Posterior cingulate gyrus (tissue), 11 donors: ENCODE measurements around the gene LRRN4.
A peak's percentile ranks its signal among the peaks of the same experiment; 100 is the strongest.
"Not testable (repeated sequence)": the region's sequence is repeated elsewhere in the genome, so short reads cannot be mapped to it uniquely, and the experiment has no call there.

Experiments used
- DNase-seq, 10 donors: peaks; one replicate each; pipeline versions ENCODE4 v3.0.0 to v3.0.0-alpha.2; 2020 to 2021; ENCODE audit warnings: mixed read lengths in 3 of 10
- intact Hi-C: fragments of 100-400 bp; cut with DNase I; formaldehyde crosslinking; loops from one replicate; pipeline ENCODE4 v1.15.1; 2023

Gene LRRN4

GRCh38 chr20:6060213-6060612, 6.4 kb upstream of the LRRN4 start:
- intact Hi-C loops, result no loop called here
- no peak for DNase-seq

DNA sequence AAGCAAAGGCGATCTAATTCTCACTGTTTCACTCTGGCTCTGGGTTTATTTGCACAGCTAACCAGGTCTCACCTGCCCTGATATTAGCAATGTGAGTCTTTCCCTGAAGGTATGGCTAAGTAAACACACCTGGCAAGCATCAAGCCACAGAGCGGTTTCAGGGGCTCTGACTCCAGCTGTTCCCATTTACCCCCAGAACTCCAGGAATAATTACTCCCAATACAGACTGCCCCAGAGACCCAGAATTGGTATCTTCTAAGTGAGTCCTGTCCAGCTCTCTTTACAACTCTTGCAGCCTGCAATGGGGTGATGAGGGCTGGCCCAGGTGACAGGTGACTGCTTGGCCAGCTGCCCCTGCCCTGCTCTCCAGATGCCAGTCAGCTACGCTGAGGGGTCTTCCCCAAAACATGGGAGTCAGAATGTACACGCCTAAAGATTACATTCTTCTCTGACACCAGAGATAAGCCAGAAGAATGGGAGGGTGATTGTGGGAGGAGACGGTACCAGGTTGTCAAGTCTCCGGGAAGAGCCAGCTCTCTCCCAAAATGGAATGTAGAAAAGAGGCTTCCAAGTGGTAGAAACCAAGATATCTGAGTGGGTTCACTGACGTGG, 4.9 kb upstream of the LRRN4 start:
- no peak for DNase-seq
- intact Hi-C loops, result no loop called here

DNA sequence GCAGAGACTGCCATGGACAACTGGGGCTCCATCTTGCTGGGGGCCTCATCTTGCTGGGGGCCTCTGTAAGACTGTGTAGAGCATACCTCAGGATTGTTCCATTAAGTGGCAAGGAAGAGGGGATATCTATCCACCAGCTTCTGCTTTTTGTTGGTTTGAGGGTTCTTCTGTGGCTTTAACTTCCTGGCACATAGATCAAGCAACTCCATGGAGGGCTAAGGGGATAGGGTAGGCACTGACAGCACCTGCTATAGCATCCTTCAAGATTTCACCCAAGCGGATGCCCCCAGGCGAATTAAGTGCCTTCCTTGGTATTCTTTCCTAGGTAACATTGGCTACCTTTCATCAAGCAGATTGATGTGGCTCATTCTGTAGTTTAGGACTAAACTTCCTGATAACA, 3.8 kb upstream of the LRRN4 start:
- intact Hi-C loops, result no loop called here

GRCh38 chr20:6057139-6057538, 3.3 kb upstream of the LRRN4 start:
- DNase-seq, result no peak
- intact Hi-C loops, result no loop called here

More for the DNA sequence above, 3.8 kb upstream of the LRRN4 start:
- DNase-seq, result no peak

- no peak for DNase-seq
- intact Hi-C loops, result no loop called here
Measured at GRCh38 chr20:6055981-6056569, 2.2 kb upstream of the LRRN4 start.

GRCh38 chr20:6055161-6055783, 1.4 kb upstream of the LRRN4 start:
- intact Hi-C loops, result no loop called here
- DNase-seq, result no peak

DNA sequence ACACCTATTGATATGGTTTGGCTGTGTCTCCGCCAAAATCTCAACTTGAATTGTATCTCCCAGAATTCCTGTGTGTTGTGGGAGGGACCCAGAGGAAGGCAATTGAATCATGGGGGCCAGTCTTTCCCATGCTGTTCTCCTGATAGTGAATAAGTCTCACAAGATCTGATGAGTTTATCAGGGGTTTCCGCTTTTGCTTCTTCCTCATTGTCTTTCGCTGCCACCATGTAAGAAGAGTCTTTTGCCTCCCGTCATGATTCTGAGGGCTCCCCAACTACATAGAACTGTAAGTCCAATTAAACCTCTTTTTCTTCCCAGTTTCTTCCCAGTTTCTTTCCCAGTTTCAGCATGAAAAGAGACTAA, 810 bp upstream of the LRRN4 start:
- intact Hi-C loops, DNase-seq: not testable (repeated sequence)

GRCh38 chr20:6053064-6053775, 640 bp downstream of the LRRN4 start:
- intact Hi-C loops, result no loop called here
- DNase-seq, result no peak

DNA sequence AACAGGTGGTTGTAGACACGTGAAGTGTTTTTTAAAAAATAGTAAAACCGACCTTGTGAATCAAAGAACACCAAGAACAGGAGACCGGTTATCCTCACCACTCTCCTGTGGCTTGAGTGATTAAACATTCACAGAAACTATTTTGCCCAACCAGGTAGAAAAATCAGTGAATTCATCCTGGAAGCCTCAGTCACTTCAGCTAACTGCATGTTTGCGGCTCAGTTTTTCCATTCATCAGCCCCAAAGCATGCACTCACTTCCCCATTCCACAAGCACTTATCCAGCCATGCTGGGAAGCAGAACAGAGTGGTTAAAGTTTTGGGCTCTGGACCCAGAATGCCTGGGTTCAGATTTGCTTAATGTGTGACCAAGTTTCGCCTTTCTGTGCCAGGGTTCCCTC, 2.4 kb downstream of the LRRN4 start:
- intact Hi-C loops, result no loop called here
- no peak for DNase-seq

GRCh38 chr20:6048391-6048790, 5.5 kb downstream of the LRRN4 start:
- intact Hi-C loops, result no loop called here
- no peak for DNase-seq

DNA sequence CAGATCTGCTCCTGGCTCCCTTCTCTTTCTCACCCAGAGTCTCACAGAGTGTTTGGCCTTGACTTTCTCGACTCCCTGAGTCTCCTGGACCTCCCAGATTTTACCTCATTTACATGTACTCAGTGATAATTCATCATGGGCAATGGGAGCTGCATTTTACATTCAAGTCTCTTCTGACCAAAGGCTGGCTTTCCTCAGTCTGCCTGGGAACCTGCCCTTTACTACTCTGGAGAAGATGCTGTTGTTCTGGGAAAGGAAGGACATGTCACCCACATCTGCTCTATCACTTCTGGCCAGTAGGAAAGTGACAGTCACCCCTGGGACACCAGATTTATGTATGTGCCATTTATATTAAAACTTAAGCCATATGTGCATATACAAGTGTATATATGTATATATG, 7.4 kb downstream of the LRRN4 start:
- intact Hi-C loops, result no loop called here
- no peak for DNase-seq

DNA sequence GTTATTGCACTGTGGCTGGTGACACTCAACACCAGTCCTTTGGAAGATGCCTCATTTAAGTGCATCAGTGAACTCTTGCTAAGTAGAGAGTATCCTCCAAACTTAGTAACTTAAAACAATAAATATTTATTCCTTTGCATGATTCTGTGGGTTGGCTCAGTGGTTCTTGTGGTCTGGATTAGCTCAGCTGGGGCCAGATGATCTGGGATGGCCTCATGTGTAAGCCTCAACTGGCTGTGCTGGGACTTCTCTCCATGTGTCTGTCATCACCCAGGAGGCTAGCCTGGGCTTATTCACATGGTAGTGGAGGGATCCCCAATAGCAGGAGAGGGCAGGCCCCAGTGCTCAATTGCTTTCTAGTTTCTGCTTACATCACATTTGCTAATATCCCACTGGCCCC, 8.3 kb downstream of the LRRN4 start:
- intact Hi-C loops, result no loop called here
- DNase-seq, result no peak

DNA sequence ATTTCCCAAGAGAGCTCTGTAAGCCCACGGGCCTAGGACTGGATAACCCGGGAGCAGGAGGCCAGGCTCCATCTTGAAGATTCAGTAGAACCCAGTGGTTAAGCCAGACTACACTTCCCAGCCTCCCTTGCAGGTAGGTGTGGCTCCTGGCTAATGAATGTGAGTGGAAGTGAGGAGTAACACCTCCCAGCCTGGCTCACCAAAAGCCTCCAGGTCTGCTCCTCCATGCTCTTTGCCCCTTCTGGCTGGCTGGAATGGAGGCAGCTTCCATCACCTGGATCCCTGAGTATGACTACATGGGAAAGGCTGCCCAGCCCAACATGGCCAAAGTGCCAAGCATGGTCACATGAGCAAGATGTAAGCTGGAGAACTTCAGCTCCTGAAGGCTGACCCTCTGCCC, 9.7 kb downstream of the LRRN4 start:
- DNase-seq, result no peak

DNA sequence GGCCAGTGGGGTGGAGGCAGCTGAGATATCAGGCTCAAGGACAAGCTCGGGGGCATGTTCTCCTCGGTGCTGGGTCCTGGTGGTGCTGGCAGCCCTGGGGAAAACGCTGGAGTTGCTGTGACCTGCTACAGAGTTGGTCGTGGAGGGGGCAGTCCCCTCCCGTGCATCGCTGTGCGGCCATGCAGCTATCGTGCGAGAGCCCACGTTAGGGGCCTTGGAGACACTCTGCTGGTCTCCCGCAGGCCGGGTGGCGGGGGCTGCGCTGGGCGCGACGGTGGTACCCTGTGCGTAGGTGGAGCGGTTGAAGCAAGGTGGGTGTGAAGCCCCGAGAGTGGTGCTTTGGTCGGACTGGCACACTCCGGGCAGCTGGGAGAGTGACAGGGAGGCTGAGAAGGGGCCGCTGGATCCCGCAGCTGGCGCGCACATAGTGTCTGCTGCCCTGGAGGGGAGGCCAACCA, 12.0 kb downstream of the LRRN4 start:
- DNase-seq, result peak in 1 of 10 donors; percentile 80
- intact Hi-C loops, result no loop called here

More for the DNA sequence above, 9.7 kb downstream of the LRRN4 start:
- intact Hi-C loops, result no loop called here

DNA sequence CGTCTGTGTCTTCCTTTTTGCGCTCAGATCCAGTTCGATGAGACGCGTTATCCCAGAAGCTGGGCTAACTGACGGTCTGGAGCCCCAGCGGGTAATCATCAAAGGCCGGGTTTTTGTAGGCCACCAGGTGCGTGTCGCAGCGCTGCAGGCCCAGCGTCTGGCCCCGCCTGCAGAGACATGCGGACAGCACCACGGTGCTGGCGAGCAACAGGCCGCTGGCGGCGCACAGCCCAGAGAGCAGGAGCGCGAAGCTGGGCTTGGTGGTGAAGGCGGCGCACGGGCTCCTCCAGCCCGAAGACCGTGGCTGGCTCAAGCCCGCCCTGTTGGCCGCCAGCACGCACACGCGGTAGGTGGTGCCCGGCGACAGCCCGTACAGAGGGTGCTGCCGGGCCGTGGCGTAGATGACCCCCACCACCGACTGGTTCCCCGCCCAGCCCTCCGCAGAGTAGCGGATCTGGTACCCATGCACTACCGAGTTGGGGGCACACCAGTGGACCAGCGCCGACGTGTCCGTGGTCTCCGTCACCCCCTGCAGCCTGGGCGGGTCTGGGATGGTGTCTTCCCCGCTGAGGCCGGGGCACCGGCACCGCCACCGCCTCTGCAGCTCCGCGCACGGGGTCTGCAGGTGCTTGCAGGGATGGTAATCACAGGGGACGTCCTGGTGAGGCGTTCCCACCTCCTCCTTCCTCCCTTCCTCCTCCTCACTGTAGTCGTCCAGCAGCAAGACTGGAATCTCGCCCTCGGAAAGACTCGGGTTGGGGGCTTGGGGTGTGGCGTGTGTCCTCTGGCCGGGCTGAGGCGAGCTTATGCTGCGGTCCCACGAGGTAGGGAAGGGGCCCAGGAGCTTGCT, 12.7 kb downstream of the LRRN4 start:
- intact Hi-C loops, result no loop called here
- DNase-seq, result peak in 2 of 10 donors; percentile 80 to 84

- intact Hi-C loops, result no loop called here
Measured at GRCh38 chr20:6040540-6040939, 13.3 kb downstream of the LRRN4 start.

DNA sequence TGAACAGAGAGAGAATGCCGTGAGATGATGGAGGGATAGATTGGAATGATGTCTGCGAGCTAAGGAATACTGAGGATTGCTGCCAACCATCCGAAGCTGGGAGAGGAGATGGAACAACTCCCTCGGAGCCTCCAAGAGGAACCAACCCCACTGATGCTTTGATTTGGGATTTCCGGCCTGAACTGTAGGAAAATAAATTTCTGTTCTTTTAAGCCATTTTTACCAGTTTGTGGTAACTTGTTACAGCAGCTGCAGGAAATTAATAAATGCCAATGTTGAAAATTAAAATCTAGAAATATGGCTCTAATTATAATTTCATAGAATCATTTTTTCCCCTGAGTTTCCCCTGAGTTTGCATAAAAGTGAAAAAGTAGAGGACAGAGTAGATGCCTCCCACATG, 14.1 kb downstream of the LRRN4 start:
- no peak for DNase-seq
- intact Hi-C loops, result no loop called here

More at GRCh38 chr20:6040540-6040939, 13.3 kb downstream of the LRRN4 start:
- DNase-seq, result no peak

DNA sequence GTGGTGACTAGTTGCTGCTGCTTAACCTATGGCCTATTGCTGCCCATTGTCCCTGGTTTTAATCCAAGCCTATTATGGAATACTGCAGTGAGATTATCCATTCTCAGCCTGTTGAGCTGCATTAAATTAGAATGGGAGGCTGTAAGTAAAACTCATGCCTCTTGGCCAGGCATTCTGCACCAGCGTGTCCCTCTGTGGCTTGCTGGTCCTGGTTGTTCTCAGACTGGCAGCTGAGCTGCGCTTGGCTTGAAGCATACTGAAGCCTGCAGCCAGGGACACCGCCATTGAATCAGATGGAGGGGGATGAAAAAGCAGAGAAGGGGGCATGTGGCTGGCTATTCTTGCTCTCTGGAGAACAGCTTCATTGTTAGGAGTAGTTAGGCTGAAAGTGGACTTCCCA, 15.6 kb downstream of the LRRN4 start:
- intact Hi-C loops, result no loop called here
- peak in 1 of 10 donors; percentile 82 for DNase-seq

DNA sequence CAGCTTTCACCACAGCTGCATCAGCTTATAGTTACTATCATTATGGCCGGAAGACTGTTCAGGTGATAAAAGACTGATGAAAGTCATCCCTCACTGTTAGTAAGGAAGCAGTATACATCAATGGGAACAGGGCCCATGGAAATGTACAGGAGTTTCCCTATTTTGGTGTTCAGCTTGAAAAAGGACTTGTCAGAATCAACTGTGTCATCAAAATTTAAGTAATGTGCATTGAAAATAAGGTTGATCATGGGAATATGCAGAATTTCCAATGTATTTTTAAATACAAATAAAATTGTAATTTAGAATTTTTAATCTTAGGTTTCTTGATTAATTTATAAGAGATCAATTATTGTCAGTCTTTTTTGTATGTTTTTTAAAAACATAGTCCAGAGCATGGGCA, 16.8 kb downstream of the LRRN4 start:
- DNase-seq, result no peak

GRCh38 chr20:6036213-6036612, 17.6 kb downstream of the LRRN4 start:
- intact Hi-C loops, result no loop called here
- no peak for DNase-seq

More for the DNA sequence above, 16.8 kb downstream of the LRRN4 start:
- intact Hi-C loops, result no loop called here
